WTC11 (cell line): ENCODE data around the gene ENO3. TPM values are rescaled to one million over a fixed set of nuclear protein-coding genes. Genes with fewer than 3 reads are reported as not detected.

Experiments used
- ATAC-seq: fragments of 200-7000 bp; cut with Tn5 transposase; 2 replicates; pipeline ENCODE4 v1.10.0; 2021; ENCODE audit warnings: mild to moderate bottlenecking, moderate library complexity
- Bru-seq: library from RNA; stranded (reverse); fragments of 400-500 nt; gene quantifications from one replicate; lab custom pipeline; 2021; lab: Mats Ljungman, UMichigan
- CTCF ChIA-PET: fragments of 300-600 bp; sonication (Branson Sonifier 250); formaldehyde crosslinking; loops from one replicate; lab custom pipeline; 2021; ENCODE audit warnings: antibody characterized with exemption; lab: Charles Lee
- POLR2A ChIA-PET: fragments of 350-600 bp; sonication (Branson Sonifier 250); formaldehyde crosslinking; loops from one replicate; lab custom pipeline; 2021; ENCODE audit warnings: antibody characterized with exemption; lab: Charles Lee
- DNase-seq: peaks from one replicate; pipeline ENCODE4 v3.0.0; 2021; ENCODE audit warnings: low spot score
- H3K27ac Mint-ChIP-seq: 2 replicates; pipeline ENCODE4 v1.8.0; 2021; ENCODE audit warnings: mixed read lengths
- H3K27me3 Mint-ChIP-seq: 2 replicates; pipeline ENCODE4 v1.8.0; 2021; ENCODE audit warnings: low read depth, mild to moderate bottlenecking, moderate library complexity, mixed read lengths
- H3K36me3 Mint-ChIP-seq: 2 replicates; pipeline ENCODE4 v1.8.0; 2021; ENCODE audit warnings: mixed read lengths
- H3K4me1 Mint-ChIP-seq: 2 replicates; pipeline ENCODE4 v1.8.0; 2022; ENCODE audit warnings: mixed read lengths
- H3K4me3 Mint-ChIP-seq: 2 replicates; pipeline ENCODE4 v1.8.0; 2021; ENCODE audit warnings: mild to moderate bottlenecking, moderate library complexity, mixed read lengths
- H3K9me3 Mint-ChIP-seq: 2 replicates; pipeline ENCODE4 v1.8.0; 2021; ENCODE audit warnings: mixed read lengths
- ATF1 ChIP-seq: sonication (generic); formaldehyde crosslinking; IDR thresholded peaks from 2 replicates; pipeline ENCODE4 v1.8.1; 2023; ENCODE audit warnings: mild to moderate bottlenecking, moderate library complexity, missing genetic modification reagents
- FOXK1 ChIP-seq: sonication (generic); formaldehyde crosslinking; IDR thresholded peaks from 2 replicates; pipeline ENCODE4 v1.8.0; 2022; ENCODE audit warnings: mild to moderate bottlenecking, moderate library complexity, missing genetic modification reagents
- SMAD3 ChIP-seq: sonication (generic); formaldehyde crosslinking; IDR thresholded peaks from 2 replicates; pipeline ENCODE4 v1.8.0; 2022; ENCODE audit warnings: missing genetic modification reagents, mild to moderate bottlenecking, borderline replicate concordance
- SMAD4 ChIP-seq: sonication (generic); formaldehyde crosslinking; IDR thresholded peaks from 2 replicates; pipeline ENCODE4 v1.8.0; 2022; ENCODE audit warnings: mild to moderate bottlenecking, missing genetic modification reagents
- TCF7 ChIP-seq: sonication (generic); formaldehyde crosslinking; IDR thresholded peaks from 2 replicates; pipeline ENCODE4 v1.8.0; 2022; ENCODE audit warnings: mild to moderate bottlenecking, low read depth, missing genetic modification reagents, moderate library complexity
- TEAD4 ChIP-seq: sonication (generic); formaldehyde crosslinking; IDR thresholded peaks from 2 replicates; pipeline ENCODE4 v1.8.0; 2022; ENCODE audit warnings: mild to moderate bottlenecking, missing genetic modification reagents
- ZNF219 ChIP-seq: sonication (generic); formaldehyde crosslinking; IDR thresholded peaks from 2 replicates; pipeline ENCODE4 v1.8.0; 2023; ENCODE audit warnings: missing genetic modification reagents, mild to moderate bottlenecking, borderline replicate concordance
- ZNF671 ChIP-seq: fragments of 250-450 bp; sonication (Bioruptor Pico); IDR thresholded peaks from 2 replicates; pipeline ENCODE4 v1.8.0; 2021; ENCODE audit warnings: mild to moderate bottlenecking
- long read RNA-seq, 3 experiments: library from RNA in 1 of 3; library from capped mRNA in 1 of 3; library from polyadenylated mRNA in 1 of 3; unstranded in 2 of 3; stranded (forward) in 1 of 3; transcript quantifications; one replicate each; pipeline ENCODE4 v2.0.0, GENCODE V29; 2021
- total RNA-seq: library from RNA; stranded (reverse); gene quantifications from 3 replicates; pipeline ENCODE4 v1.2.3, GENCODE V29; 2021
- TF ChIP-seq, protein P1 (sequence below): sonication (generic); formaldehyde crosslinking; IDR thresholded peaks from 2 replicates; pipeline ENCODE4 v1.8.1; 2023; ENCODE audit warnings: mild to moderate bottlenecking, moderate library complexity, missing genetic modification reagents
- TF ChIP-seq, protein P2 (sequence below): sonication (generic); formaldehyde crosslinking; IDR thresholded peaks from 2 replicates; pipeline ENCODE4 v1.8.0; 2022; ENCODE audit warnings: mild to moderate bottlenecking, missing genetic modification reagents
- TF ChIP-seq, protein P3 (sequence below): sonication (generic); formaldehyde crosslinking; IDR thresholded peaks from 2 replicates; pipeline ENCODE4 v1.8.0; 2022; ENCODE audit warnings: mild to moderate bottlenecking, missing genetic modification reagents
- TF ChIP-seq, protein P4 (sequence below): fragments of 250-450 bp; sonication (Bioruptor Pico); IDR thresholded peaks from 2 replicates; pipeline ENCODE4 v1.9.0; 2021; ENCODE audit warnings: mild to moderate bottlenecking, borderline replicate concordance

The ENO3 gene
- total RNA-seq: 30.9 to 40.3 TPM (median 37.7 TPM) in 3 replicates
- percentile 52 among the genes with signal in this experiment for Bru-seq, nascent RNA
- long read RNA-seq, experiment 1, partial matches to known transcripts: 8 of 68 reads
- long read RNA-seq, experiment 1, other reads (novel, unspliced or antisense): 56 of 68 reads
- long read RNA-seq, experiment 2, partial matches to known transcripts: 3 of 25 reads
- long read RNA-seq, experiment 2, other reads (novel, unspliced or antisense): 20 of 25 reads
- long read RNA-seq, experiment 3, partial matches to known transcripts: 0 of 17 reads
- long read RNA-seq, experiment 3, other reads (novel, unspliced or antisense): 14 of 17 reads

DNA sequence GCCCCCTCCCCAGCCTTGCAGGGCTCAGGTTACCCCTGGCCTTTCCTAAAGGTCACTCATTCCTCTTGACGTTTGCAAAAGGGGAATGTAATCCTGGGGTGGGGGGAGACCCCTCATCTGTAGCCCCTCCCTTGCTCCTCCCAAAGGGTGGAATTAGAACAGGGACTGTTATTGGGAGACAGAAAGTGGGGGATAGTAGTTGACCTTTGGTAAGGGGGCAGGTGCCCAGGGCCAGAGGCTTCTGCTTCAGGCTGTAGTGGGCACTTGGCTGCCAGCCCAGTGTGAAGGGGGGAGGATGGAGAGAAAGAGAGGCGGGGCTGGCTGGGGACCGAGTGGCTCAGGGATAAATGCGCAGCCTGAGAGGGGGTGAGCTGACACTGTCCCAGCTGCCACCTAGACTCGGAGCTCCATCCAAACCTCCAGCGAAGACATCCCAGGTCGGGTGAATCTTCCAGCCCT lies at the start of gene ENO3:
Gene ENO3, plus strand, starts transcription at position 374 of the 459 bp plus-strand sequence. CDS start 711 bp downstream, outside the sequence.
- CTCF ChIA-PET: interaction anchor here (0.5 to 5.4 kb wide), 10 partner anchors 8 to 111 kb away, joined by 3 to 27 read pairs (median 4); partner anchors contain the start of genes INCA1, KIF1C, RNF167 and SLC25A11
- Mint-ChIP-seq H3K27me3 (no peaks in the 10 kb centered on the region), H3K4me3 (peak within 1 kb of the TSS; percentile 85), H3K36me3 (peaks cover 12% of the 10 kb centered on the region), H3K27ac (peak within 1 kb of the TSS; percentile 96), H3K4me1 (peaks cover 39% of the 10 kb centered on the region), H3K9me3 (no peaks in the 10 kb centered on the region)
- no peak for TF ChIP-seq ATF1 (CRISPR knock-in tag)
- TF ChIP-seq, protein P1, sequence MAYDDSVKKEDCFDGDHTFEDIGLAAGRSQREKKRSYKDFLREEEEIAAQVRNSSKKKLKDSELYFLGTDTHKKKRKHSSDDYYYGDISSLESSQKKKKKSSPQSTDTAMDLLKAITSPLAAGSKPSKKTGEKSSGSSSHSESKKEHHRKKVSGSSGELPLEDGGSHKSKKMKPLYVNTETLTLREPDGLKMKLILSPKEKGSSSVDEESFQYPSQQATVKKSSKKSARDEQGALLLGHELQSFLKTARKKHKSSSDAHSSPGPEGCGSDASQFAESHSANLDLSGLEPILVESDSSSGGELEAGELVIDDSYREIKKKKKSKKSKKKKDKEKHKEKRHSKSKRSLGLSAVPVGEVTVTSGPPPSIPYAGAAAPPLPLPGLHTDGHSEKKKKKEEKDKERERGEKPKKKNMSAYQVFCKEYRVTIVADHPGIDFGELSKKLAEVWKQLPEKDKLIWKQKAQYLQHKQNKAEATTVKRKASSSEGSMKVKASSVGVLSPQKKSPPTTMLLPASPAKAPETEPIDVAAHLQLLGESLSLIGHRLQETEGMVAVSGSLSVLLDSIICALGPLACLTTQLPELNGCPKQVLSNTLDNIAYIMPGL: peak; percentile 41; the same call in 1 of the 2 replicates
- POLR2A ChIA-PET: interaction anchor here (1.0 to 2.5 kb wide), 4 partner anchors 11 to 51 kb away, joined by 3 to 18 read pairs (median 6); partner anchors contain the start of genes C17orf107, RNF167, SLC25A11 and SPAG7
- peak; percentile 42 for DNase-seq
- peak; percentile 4 for ATAC-seq

DNA sequence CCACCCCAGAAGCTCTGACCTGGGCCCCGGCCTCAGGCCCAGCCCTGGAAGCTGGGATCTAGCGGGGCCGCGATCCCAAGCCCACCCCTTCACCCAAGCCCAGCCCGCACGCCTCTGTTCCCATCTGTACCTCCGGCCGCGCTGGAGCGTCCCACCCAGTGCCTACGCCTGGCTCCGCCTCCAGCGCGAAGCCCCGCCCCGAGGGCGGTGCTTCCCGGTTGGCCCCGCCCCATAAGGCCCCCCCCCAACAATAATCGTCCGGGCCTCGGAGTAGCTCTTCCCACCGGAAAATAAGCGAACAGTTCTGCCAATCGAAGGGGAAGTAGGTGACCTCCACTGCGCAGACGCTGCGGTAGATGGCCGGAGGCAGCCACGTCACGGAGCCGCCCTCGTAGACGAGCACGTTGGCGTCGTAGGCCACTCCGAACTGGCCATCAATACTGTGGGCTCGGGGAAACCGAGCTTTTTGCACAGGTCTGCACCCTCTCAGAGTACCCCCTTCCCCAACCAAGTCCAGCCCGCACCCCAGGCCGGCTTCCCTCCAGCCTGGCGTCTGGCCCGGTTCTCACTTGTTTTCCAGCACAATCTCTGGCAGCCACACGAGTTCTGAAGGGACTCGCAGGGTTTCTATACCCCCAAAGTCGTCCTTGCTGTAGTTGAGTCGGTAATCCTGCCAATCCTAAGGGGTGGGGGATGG lies 49.1 kb upstream of the ENO3 start:
- no peak for TF ChIP-seq ZNF671 (CRISPR knock-in tag)
- no peak for TF ChIP-seq FOXK1
- no peak for TF ChIP-seq TCF7 (CRISPR knock-in tag)
- TF ChIP-seq TEAD4 (CRISPR knock-in tag): no peak
- no peak for TF ChIP-seq SMAD4 (CRISPR knock-in tag)
- TF ChIP-seq SMAD3 (CRISPR knock-in tag): no peak
- TF ChIP-seq, protein P2, sequence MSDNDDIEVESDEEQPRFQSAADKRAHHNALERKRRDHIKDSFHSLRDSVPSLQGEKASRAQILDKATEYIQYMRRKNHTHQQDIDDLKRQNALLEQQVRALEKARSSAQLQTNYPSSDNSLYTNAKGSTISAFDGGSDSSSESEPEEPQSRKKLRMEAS (CRISPR knock-in tag): no peak
- no peak for TF ChIP-seq ZNF219 (CRISPR knock-in tag)
- TF ChIP-seq, protein P3, sequence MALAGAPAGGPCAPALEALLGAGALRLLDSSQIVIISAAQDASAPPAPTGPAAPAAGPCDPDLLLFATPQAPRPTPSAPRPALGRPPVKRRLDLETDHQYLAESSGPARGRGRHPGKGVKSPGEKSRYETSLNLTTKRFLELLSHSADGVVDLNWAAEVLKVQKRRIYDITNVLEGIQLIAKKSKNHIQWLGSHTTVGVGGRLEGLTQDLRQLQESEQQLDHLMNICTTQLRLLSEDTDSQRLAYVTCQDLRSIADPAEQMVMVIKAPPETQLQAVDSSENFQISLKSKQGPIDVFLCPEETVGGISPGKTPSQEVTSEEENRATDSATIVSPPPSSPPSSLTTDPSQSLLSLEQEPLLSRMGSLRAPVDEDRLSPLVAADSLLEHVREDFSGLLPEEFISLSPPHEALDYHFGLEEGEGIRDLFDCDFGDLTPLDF (CRISPR knock-in tag): no peak
- TF ChIP-seq, protein P4, sequence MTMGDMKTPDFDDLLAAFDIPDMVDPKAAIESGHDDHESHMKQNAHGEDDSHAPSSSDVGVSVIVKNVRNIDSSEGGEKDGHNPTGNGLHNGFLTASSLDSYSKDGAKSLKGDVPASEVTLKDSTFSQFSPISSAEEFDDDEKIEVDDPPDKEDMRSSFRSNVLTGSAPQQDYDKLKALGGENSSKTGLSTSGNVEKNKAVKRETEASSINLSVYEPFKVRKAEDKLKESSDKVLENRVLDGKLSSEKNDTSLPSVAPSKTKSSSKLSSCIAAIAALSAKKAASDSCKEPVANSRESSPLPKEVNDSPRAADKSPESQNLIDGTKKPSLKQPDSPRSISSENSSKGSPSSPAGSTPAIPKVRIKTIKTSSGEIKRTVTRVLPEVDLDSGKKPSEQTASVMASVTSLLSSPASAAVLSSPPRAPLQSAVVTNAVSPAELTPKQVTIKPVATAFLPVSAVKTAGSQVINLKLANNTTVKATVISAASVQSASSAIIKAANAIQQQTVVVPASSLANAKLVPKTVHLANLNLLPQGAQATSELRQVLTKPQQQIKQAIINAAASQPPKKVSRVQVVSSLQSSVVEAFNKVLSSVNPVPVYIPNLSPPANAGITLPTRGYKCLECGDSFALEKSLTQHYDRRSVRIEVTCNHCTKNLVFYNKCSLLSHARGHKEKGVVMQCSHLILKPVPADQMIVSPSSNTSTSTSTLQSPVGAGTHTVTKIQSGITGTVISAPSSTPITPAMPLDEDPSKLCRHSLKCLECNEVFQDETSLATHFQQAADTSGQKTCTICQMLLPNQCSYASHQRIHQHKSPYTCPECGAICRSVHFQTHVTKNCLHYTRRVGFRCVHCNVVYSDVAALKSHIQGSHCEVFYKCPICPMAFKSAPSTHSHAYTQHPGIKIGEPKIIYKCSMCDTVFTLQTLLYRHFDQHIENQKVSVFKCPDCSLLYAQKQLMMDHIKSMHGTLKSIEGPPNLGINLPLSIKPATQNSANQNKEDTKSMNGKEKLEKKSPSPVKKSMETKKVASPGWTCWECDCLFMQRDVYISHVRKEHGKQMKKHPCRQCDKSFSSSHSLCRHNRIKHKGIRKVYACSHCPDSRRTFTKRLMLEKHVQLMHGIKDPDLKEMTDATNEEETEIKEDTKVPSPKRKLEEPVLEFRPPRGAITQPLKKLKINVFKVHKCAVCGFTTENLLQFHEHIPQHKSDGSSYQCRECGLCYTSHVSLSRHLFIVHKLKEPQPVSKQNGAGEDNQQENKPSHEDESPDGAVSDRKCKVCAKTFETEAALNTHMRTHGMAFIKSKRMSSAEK (CRISPR knock-in tag): no peak
- H3K27me3 Mint-ChIP-seq: peaks cover 10% of the 10 kb centered on the region
- CTCF ChIA-PET: interaction anchor here (1.5 to 1.9 kb wide), 2 partner anchors 112 to 192 kb away, joined by 7 to 9 read pairs; partner anchors contain the start of gene ARRB2
- ATAC-seq (0 out of 2 replicates have a peak, but pooled peaks have one; percentile 5), DNase-seq (no peak)
- H3K9me3 Mint-ChIP-seq: no peaks in the 10 kb centered on the region
- peak overlapping the region; percentile 81 for H3K4me3 Mint-ChIP-seq
- POLR2A ChIA-PET: interaction anchor here (0.6 to 1.1 kb wide), 2 partner anchors 38 to 134 kb away, joined by 3 to 7 read pairs; partner anchors contain the start of genes RNF167 and SLC25A11
- peaks cover 13% of the 10 kb centered on the region for H3K4me1 Mint-ChIP-seq
- no peak overlapping the region for H3K27ac Mint-ChIP-seq
- no peaks in the 10 kb centered on the region for H3K36me3 Mint-ChIP-seq
